GM23248 (cell line): ENCODE measurements around the gene NPAS3. TPM values are rescaled to one million over a fixed set of nuclear protein-coding genes. Genes with fewer than 3 reads are reported as not detected.

Experiments
- DNase-seq: peaks from one replicate; pipeline ENCODE4 v3.0.0-alpha.2; 2015
- H2AFZ ChIP-seq: fragments of 200-600 bp; sonication (generic); 2 replicates; pipeline ENCODE4 v1.6.1; 2016; ENCODE audit warnings: antibody characterized with exemption
- H3F3A ChIP-seq: fragments of 200-600 bp; sonication (generic); 2 replicates; pipeline ENCODE4 v1.6.1; 2016; ENCODE audit warnings: mild to moderate bottlenecking, antibody characterized with exemption, mixed run types; ENCODE audit not compliant: insufficient read depth
- H3K27ac ChIP-seq: fragments of 200-600 bp; sonication (generic); 2 replicates; pipeline ENCODE4 v1.5.1; 2016; ENCODE audit warnings: mild to moderate bottlenecking
- H3K27me3 ChIP-seq: fragments of 200-600 bp; sonication (generic); replicated peaks from 2 replicates; pipeline ENCODE4 v1.6.1; 2016; ENCODE audit warnings: mild to moderate bottlenecking; ENCODE audit not compliant: insufficient read depth
- H3K36me3 ChIP-seq: fragments of 200-600 bp; sonication (generic); 2 replicates; pipeline ENCODE4 v1.6.1; 2016; ENCODE audit warnings: low read depth, mild to moderate bottlenecking
- H3K4me1 ChIP-seq: fragments of 200-600 bp; sonication (generic); 2 replicates; pipeline ENCODE4 v1.6.1; 2016; ENCODE audit warnings: mild to moderate bottlenecking; ENCODE audit not compliant: insufficient read depth
- H3K4me2 ChIP-seq: fragments of 200-600 bp; sonication (generic); one replicate; pipeline ENCODE4 v1.6.1; 2016; ENCODE audit warnings: mild to moderate bottlenecking; ENCODE audit not compliant: unreplicated experiment
- H3K4me3 ChIP-seq: fragments of 200-600 bp; sonication (generic); 2 replicates; pipeline ENCODE4 v1.5.1; 2016; ENCODE audit warnings: mild to moderate bottlenecking
- H3K79me2 ChIP-seq: fragments of 200-600 bp; sonication (generic); 2 replicates; pipeline ENCODE4 v1.6.1; 2016; ENCODE audit warnings: mild to moderate bottlenecking; ENCODE audit not compliant: insufficient read depth
- H3K9ac ChIP-seq: fragments of 200-600 bp; sonication (generic); 2 replicates; pipeline ENCODE4 v1.6.1; 2016; ENCODE audit warnings: mild to moderate bottlenecking
- H3K9me2 ChIP-seq: fragments of 200-600 bp; sonication (generic); 2 replicates; pipeline ENCODE4 v1.6.1; 2016; ENCODE audit warnings: mixed run types, mild to moderate bottlenecking, moderate library complexity; ENCODE audit not compliant: insufficient read depth
- H3K9me3 ChIP-seq: fragments of 200-600 bp; sonication (generic); one replicate; pipeline ENCODE4 v1.6.1; 2017; ENCODE audit warnings: low read depth
- H4K20me1 ChIP-seq: fragments of 200-600 bp; sonication (generic); 2 replicates; pipeline ENCODE4 v1.6.0; 2016; ENCODE audit not compliant: insufficient read depth
- EZH2 ChIP-seq: fragments of 200-600 bp; sonication (generic); IDR thresholded peaks from 2 replicates; pipeline ENCODE4 v1.6.1; 2018; ENCODE audit warnings: antibody characterized with exemption, mild to moderate bottlenecking; ENCODE audit not compliant: insufficient read depth, poor library complexity, severe bottlenecking
- EZH2phosphoT487 ChIP-seq: fragments of 200-600 bp; sonication (generic); IDR thresholded peaks from 2 replicates; pipeline ENCODE4 v1.6.1; 2018; ENCODE audit warnings: antibody characterized with exemption, moderate library complexity, mild to moderate bottlenecking, low read depth; ENCODE audit not compliant: insufficient read depth
- WGBS, 2 experiments: methylation state at CpG; one replicate each; pipeline ENCODE4 v1.1.6; 2015 to 2017; ENCODE audit warnings: low lambda C conversion rate in 2 of 2, low coverage in 1 of 2; ENCODE audit errors: missing lambda C conversion rate in 2 of 2; 5-methylcytosine and 5-hydroxymethylcytosine counted together
- in situ Hi-C: fragments of 300-500 bp; cut with MboI; formaldehyde crosslinking; loops from 2 replicates; pipeline ENCODE4 v1.15.0; 2020
- polyA plus RNA-seq: library from polyadenylated mRNA; unstranded; fragments of >200 nt; fragmentation: Nextera tagmentation; extraction: Ambion mirVana; gene quantifications from 2 replicates; pipeline ENCODE4 v1.2.1, GENCODE V29; 2016
- total RNA-seq: library from RNA; depleted of rRNA; stranded (reverse); fragments of >200 nt; shearing (Covaris generic); gene quantifications from 2 replicates; pipeline ENCODE4 v1.2.3, GENCODE V29; 2014

Gene NPAS3
- total and polyA plus RNA-seq, 2 experiments from 2014 or later: 0.65 TPM; not detected in 1

- no peaks in the 10 kb centered on the region for H3K9me2 ChIP-seq
- H4K20me1 ChIP-seq: no peaks in the 10 kb centered on the region
- in situ Hi-C loops: no loop called here
- TF ChIP-seq EZH2phosphoT487 (no peak), EZH2 (no peak)
- DNase-seq: no peak
- H3K79me2 ChIP-seq: no peaks in the 10 kb centered on the region
- WGBS, 2 experiments: 71 to 72% methylated on average over 11 of the region's 11 CpGs
- H3F3A ChIP-seq: no peaks in the 10 kb centered on the region
- H2AFZ ChIP-seq: no peak overlapping the region
- H3K4me2 ChIP-seq: no peak overlapping the region
- H3K9ac ChIP-seq: no peak overlapping the region
- H3K27me3 ChIP-seq: no peaks in the 10 kb centered on the region
- no peaks in the 10 kb centered on the region for H3K9me3 ChIP-seq
- H3K4me3 ChIP-seq: no peak overlapping the region
- H3K36me3 ChIP-seq: no peaks in the 10 kb centered on the region
- 0 out of 2 replicates have a peak, but pooled peaks cover 3% of the 10 kb centered on the region for H3K4me1 ChIP-seq
- no peak overlapping the region for H3K27ac ChIP-seq
Measured at GRCh38 chr14:33542338-33543287, 603.9 kb downstream of the NPAS3 start.

GRCh38 chr14:33545696-33546095, 607.0 kb downstream of the NPAS3 start:
- no peaks in the 10 kb centered on the region for H3K9me2 ChIP-seq
- H3K4me1 ChIP-seq: no peaks in the 10 kb centered on the region
- WGBS, 2 experiments: 92 to 94% methylated on average over 2 of the region's 2 CpGs
- no peaks in the 10 kb centered on the region for H3K79me2 ChIP-seq
- no peaks in the 10 kb centered on the region for H3F3A ChIP-seq
- in situ Hi-C loops: no loop called here
- H3K4me3 ChIP-seq: no peak overlapping the region
- no peak overlapping the region for H3K9ac ChIP-seq
- no peak for TF ChIP-seq EZH2phosphoT487
- no peaks in the 10 kb centered on the region for H4K20me1 ChIP-seq
- DNase-seq: no peak
- H3K9me3 ChIP-seq: no peaks in the 10 kb centered on the region
- no peaks in the 10 kb centered on the region for H3K36me3 ChIP-seq
- H3K27ac ChIP-seq: no peak overlapping the region
- no peak overlapping the region for H2AFZ ChIP-seq
- no peak overlapping the region for H3K4me2 ChIP-seq
- no peaks in the 10 kb centered on the region for H3K27me3 ChIP-seq

GRCh38 chr14:33548606-33549005, 609.9 kb downstream of the NPAS3 start:
- 68 to 70% methylated on average over 1 of the region's 1 CpG for WGBS, 2 experiments
- H3K79me2 ChIP-seq: no peaks in the 10 kb centered on the region
- H3K4me1 ChIP-seq: no peaks in the 10 kb centered on the region
- H3K36me3 ChIP-seq: no peaks in the 10 kb centered on the region
- no peak overlapping the region for H3K4me3 ChIP-seq
- H3K9me3 ChIP-seq: no peaks in the 10 kb centered on the region
- H4K20me1 ChIP-seq: no peaks in the 10 kb centered on the region
- H3K4me2 ChIP-seq: no peak overlapping the region
- H3K9me2 ChIP-seq: no peaks in the 10 kb centered on the region
- in situ Hi-C loops: no loop called here
- no peak overlapping the region for H3K27ac ChIP-seq
- TF ChIP-seq EZH2 (no peak), EZH2phosphoT487 (no peak)
- DNase-seq: no peak
- H3K27me3 ChIP-seq: no peaks in the 10 kb centered on the region
- no peaks in the 10 kb centered on the region for H3F3A ChIP-seq
- H2AFZ ChIP-seq: no peak overlapping the region
- H3K9ac ChIP-seq: no peak overlapping the region

- in situ Hi-C loops: no loop called here
- Histone ChIP-seq H3K79me2 (no peaks in the 10 kb centered on the region), H3K36me3 (no peaks in the 10 kb centered on the region), H3K4me3 (no peak overlapping the region), H3K9me2 (no peaks in the 10 kb centered on the region), H3K4me2 (no peak overlapping the region), H2AFZ (no peak overlapping the region), H4K20me1 (no peaks in the 10 kb centered on the region), H3F3A (no peaks in the 10 kb centered on the region; the same call in 1 of the 2 replicates), H3K27ac (no peak overlapping the region), H3K9ac (no peak overlapping the region), H3K9me3 (no peaks in the 10 kb centered on the region), H3K4me1 (peaks cover 11% of the 10 kb centered on the region), H3K27me3 (no peaks in the 10 kb centered on the region)
- DNase-seq: no peak
- 85 to 90% methylated on average over 3 of the region's 3 CpGs for WGBS, 2 experiments
- TF ChIP-seq EZH2phosphoT487: no peak
- TF ChIP-seq EZH2: no peak
Measured at GRCh38 chr14:33551963-33552362, 613.3 kb downstream of the NPAS3 start.
